C4-2B (cell line): ENCODE results near the gene CBX6.

ENCODE experiments used
- CTCF ChIP-seq: fragments of 450-650 bp; conservative IDR thresholded peaks from 2 replicates; pipeline ENCODE4 v1.5.1; 2017; ENCODE audit warnings: mild to moderate bottlenecking
- ZFX ChIP-seq: fragments of 450-650 bp; IDR thresholded peaks from 2 replicates; pipeline ENCODE4 v1.6.1; 2017

- TF ChIP-seq CTCF (no peak), ZFX (no peak)
Measured at GRCh38 chr22:38834991-38835390, 37.0 kb downstream of the CBX6 start.
